ENCODE data around the gene MED31. TPM values are rescaled to one million over a fixed set of nuclear protein-coding genes. Genes with fewer than 3 reads are reported as not detected.

The MED31 gene
- total and polyA plus RNA-seq, 2 of the 4 experiments (the other 2 are of a cell fraction) = 5.6 to 11.6 TPM

DNA sequence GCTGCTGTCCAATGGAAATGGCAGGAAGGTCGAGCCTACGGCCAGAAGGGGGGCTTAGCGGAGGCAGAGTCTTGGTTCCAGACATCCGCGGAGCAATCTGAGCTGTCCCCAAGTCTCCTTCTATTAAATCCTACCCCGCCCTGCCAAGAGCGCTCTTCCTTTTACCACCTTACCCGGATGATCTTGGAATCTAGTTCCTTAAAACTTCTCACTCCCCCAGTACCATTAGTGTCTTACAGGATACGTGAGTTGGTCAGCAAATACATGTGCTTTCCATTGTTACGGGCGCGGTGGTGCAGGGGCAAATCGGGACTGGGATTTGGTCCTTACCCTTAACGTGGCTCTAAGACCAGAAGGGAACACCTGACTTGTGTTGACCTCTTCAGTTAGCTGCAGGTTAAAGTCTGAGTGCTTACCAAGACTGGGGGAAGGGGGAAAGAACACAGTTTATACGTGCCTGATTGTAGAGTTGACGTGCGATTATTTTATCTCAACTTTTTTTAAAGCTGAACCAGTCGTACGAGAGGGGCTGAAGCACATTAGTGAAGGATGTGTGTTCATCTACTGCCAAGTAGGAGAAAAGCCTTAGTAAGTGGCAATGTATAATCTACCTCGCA is 10.1 kb downstream of the MED31 start (continued):
- TF ChIP-seq CEBPB (IDR thresholded peaks at IDR 0.05; ENCODE audit: low read depth, low read length) = no peak

DNA sequence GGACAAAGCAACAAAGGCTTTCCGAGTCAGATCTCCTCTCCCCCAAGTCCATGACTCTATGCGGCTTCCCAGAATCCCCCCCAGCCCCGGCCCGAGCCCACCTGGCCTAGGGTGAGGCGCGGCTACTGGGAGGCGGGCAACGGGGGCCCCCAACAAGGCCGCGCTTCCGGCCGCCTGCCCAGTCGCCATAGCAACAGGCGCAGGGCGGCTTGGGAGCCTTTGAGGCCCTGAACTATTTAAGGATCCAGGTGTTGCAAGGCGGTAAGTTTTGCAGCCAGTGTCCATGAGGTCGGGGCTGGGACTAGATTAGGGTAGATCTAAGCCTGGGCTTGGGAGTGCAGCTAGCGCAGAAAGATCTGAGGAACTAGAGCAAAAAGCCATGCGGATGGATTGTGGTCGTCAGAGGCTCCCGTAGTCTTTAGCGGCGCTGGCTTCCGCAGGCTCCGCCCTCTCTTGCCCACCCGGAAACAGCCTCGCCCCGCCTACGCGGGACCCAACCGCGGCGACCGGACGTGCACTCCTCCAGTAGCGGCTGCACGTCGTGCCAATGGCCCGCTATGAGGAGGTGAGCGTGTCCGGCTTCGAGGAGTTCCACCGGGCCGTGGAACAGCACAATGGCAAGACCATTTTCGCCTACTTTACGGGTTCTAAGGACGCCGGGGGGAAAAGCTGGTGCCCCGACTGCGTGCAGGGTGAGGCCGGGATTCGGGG is 10.7 kb downstream of the MED31 start, which contains the start of the genes KIAA0753 and TXNDC17:
Gene KIAA0753 (minus strand): TSS at position 176 of the 711 bp plus-strand sequence. CDS start 5,608 bp downstream, outside the sequence.
Gene TXNDC17 (plus strand): TSS at position 525 of the 711 bp plus-strand sequence. CDS start 23 bp downstream, at position 548.
- peak within 1 kb of the TSS; percentile 100 for H2BK15ac ChIP-seq (ENCODE audit: low read depth, low read length)
- peak within 1 kb of the TSS; percentile 95 for H2AK9ac ChIP-seq (replicated peaks; ENCODE audit: low read depth, low read length, poor library complexity)
- H3K36me3 ChIP-seq (ENCODE audit: control insufficient read depth, insufficient read depth, low read length) = peaks cover 4% of the 10 kb centered on the region
- ChIA-PET CTCF (no interaction called here), POLR2A (ENCODE audit: unreplicated experiment) (interaction anchor here (1.0 kb wide), 1 partner anchor 14 kb away, joined by 3 read pairs; no protein-coding TSS in a partner anchor)
- peaks cover 9% of the 10 kb centered on the region for H3K4me1 ChIP-seq (ENCODE audit: control insufficient read depth, insufficient read depth, low read length)
- peaks cover 2% of the 10 kb centered on the region; the same call in 1 of the 2 replicates for H4K20me1 ChIP-seq (ENCODE audit: insufficient read depth, low read length)
- H3K4me3 ChIP-seq (ENCODE audit: insufficient read depth, low read depth, low read length) = peak within 1 kb of the TSS; percentile 81
- ATAC-seq (ENCODE audit: low read depth) (peak; percentile 93), DNase-seq (peak; percentile 90)
- WGBS, 2 experiments (ENCODE audit: extremely low coverage in 2 of 2, insufficient read length in 1 of 2) = 0% methylated on average over 8 of the region's 52 CpGs; no CpG with 5 or more reads in 1 of the 2 experiments
- H2BK120ac ChIP-seq (ENCODE audit: low read depth, low read length) = peak within 1 kb of the TSS; percentile 100
- peak within 1 kb of the TSS; percentile 94 for H3K9ac ChIP-seq (ENCODE audit: low read depth, low read length)
- H3K79me1 ChIP-seq (ENCODE audit: low read depth in 1 of 2, low read length in 2 of 2) = peaks cover 8 to 73% of the 10 kb centered on the region in 2 experiments
- peak within 1 kb of the TSS; percentile 89 for H3K18ac ChIP-seq (ENCODE audit: low read depth, low read length)
- intact Hi-C loops (cut with micrococcal nuclease) (loop anchor here (1.0 to 5.0 kb wide), 2 partner anchors 167 to 198 kb away; partner anchors contain the start of gene PIMREG), in situ Hi-C loops (cut with MboI; ENCODE audit: low sequenced_read_pairs) (loop anchor here (10.0 kb wide), 1 partner anchor 166 kb away; no protein-coding TSS in a partner anchor), dilution Hi-C loops (cut with HindIII; ENCODE audit: low sequenced_read_pairs, unreplicated experiment) (no loop called here)
- BruUV-seq (replicated peaks) = no TSS peak
- H3K27me3 ChIP-seq (ENCODE audit: control insufficient read depth, insufficient read depth, low read length) = no peaks in the 10 kb centered on the region
- H3K56ac ChIP-seq (ENCODE audit: extremely low read depth, insufficient read depth, low read length) = peak within 1 kb of the TSS; percentile 100
- peak within 1 kb of the TSS; percentile 100 for H4K91ac ChIP-seq (ENCODE audit: insufficient read depth, low read depth, low read length)
- H2AK5ac ChIP-seq (ENCODE audit: low read depth, low read length) = peak within 1 kb of the TSS; percentile 91
- H3K23ac ChIP-seq (ENCODE audit: low read depth, low read length) = peak within 1 kb of the TSS; percentile 100
- H2AFZ ChIP-seq (replicated peaks; ENCODE audit: low read length, poor library complexity) = peak within 1 kb of the TSS; percentile 100
- no peaks in the 10 kb centered on the region for H3K9me3 ChIP-seq (ENCODE audit: control insufficient read depth, insufficient read depth, low read length)
- H3K9me1 ChIP-seq (ENCODE audit: insufficient read depth, low read length) = 0 out of 2 replicates have a peak, but pooled peaks cover 5% of the 10 kb centered on the region
- peak within 1 kb of the TSS; percentile 99 for H2BK5ac ChIP-seq (ENCODE audit: low read depth, low read length, poor library complexity, severe bottlenecking)
- peak within 1 kb of the TSS; percentile 100 for H3K14ac ChIP-seq (replicated peaks; ENCODE audit: low read depth, low read length)
- peak within 1 kb of the TSS; percentile 93 for H3K27ac ChIP-seq (ENCODE audit: insufficient read depth, low read length)
- H3K4ac ChIP-seq (ENCODE audit: low read depth, low read length) = peak within 1 kb of the TSS; percentile 100
- peak within 1 kb of the TSS; percentile 81 for H4K5ac ChIP-seq (ENCODE audit: low read depth, low read length)
- H4K8ac ChIP-seq (ENCODE audit: low read depth in 2 of 2, low read length in 2 of 2) = peak within 1 kb of the TSS; percentile 99 to 100
- H2BK20ac ChIP-seq (ENCODE audit: low read depth, low read length) = peak within 1 kb of the TSS; percentile 97
- H3K4me2 ChIP-seq (ENCODE audit: low read depth, low read length) = peak within 1 kb of the TSS; percentile 99
- TF ChIP-seq RCOR1 (IDR thresholded peaks at IDR 0.05; ENCODE audit: insufficient replicate concordance, low read length) (no peak), NFE2L2 (IDR thresholded peaks at IDR 0.05; ENCODE audit: low read depth, low read length) (no peak), SMC3 (IDR thresholded peaks at IDR 0.05; ENCODE audit: low read depth, low read length) (no peak), MAZ (IDR thresholded peaks at IDR 0.05; ENCODE audit: borderline replicate concordance, low read depth, low read length) (peak; percentile 62), RAD21 (IDR thresholded peaks at IDR 0.05; ENCODE audit: low read length) (no peak; the same call in 1 of the 2 replicates), CHD1 (IDR thresholded peaks at IDR 0.05; ENCODE audit: low read depth, low read length) (no peak), POLR2A (IDR thresholded peaks at IDR 0.05; ENCODE audit: low read depth, low read length) (peak; percentile 97), MXI1 (IDR thresholded peaks at IDR 0.05; ENCODE audit: borderline replicate concordance, low read depth, low read length) (peak; percentile 86), RFX5 (IDR thresholded peaks at IDR 0.05; ENCODE audit: low read depth, low read length) (no peak)
- TF ChIP-seq, protein P1, sequence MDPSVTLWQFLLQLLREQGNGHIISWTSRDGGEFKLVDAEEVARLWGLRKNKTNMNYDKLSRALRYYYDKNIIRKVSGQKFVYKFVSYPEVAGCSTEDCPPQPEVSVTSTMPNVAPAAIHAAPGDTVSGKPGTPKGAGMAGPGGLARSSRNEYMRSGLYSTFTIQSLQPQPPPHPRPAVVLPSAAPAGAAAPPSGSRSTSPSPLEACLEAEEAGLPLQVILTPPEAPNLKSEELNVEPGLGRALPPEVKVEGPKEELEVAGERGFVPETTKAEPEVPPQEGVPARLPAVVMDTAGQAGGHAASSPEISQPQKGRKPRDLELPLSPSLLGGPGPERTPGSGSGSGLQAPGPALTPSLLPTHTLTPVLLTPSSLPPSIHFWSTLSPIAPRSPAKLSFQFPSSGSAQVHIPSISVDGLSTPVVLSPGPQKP (IDR thresholded peaks at IDR 0.05; ENCODE audit: borderline replicate concordance, low read depth, low read length) = no peak
- TF ChIP-seq, protein P2, sequence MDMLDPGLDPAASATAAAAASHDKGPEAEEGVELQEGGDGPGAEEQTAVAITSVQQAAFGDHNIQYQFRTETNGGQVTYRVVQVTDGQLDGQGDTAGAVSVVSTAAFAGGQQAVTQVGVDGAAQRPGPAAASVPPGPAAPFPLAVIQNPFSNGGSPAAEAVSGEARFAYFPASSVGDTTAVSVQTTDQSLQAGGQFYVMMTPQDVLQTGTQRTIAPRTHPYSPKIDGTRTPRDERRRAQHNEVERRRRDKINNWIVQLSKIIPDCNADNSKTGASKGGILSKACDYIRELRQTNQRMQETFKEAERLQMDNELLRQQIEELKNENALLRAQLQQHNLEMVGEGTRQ (IDR thresholded peaks at IDR 0.05; ENCODE audit: low read depth, low read length) = no peak
